ENCODE data around the gene SEMA6A.

DNA sequence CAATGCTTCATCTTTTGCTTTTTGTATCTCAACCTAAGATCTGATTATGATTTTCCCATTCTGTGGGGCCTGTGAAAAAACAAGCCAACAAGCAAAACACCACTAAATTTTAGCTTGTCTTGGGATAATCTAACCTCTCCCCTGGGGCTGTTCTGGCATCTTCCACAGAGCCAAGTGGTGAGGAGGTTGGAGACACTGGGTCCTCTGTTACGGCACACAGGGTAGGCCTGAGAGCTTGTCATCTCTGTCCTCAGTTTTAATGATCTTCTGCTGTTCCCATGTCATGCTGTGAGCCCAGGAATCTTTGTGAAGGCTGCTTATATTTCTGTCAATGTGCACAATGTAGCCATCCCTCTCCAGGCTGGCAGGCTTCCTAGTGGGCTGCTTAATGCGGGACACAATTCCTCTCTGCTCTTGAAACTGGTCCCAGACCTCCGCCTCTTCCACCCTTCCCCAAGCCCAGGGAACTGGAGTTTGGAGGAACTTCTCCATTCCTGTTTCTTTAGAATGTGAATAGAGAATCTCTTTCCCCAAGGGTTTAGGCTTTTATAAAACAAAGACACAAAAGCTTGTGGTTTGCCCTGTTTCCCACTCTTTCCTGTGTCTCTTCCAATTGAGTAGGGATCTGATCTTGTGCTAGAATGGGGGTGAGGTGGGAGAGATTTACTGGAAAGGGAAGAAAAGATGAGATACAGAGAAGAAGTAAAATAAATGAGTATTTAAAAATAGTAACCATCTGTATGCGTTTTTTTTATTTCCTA is 30.9 kb upstream of the SEMA6A start:
- no peak for TF ChIP-seq JUN (IDR thresholded peaks at IDR 0.05)
- no peak for TF ChIP-seq BHLHE40 (IDR thresholded peaks at IDR 0.05; ENCODE audit: low read depth, low read length)
- TF ChIP-seq, protein P1, sequence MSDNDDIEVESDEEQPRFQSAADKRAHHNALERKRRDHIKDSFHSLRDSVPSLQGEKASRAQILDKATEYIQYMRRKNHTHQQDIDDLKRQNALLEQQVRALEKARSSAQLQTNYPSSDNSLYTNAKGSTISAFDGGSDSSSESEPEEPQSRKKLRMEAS (IDR thresholded peaks at IDR 0.05) = no peak
- no peak for TF ChIP-seq RAD21 (conservative IDR thresholded peaks at IDR 0.05 in 1 of 2, IDR thresholded peaks at IDR 0.05 in 1 of 2)
- TF ChIP-seq, protein P2, sequence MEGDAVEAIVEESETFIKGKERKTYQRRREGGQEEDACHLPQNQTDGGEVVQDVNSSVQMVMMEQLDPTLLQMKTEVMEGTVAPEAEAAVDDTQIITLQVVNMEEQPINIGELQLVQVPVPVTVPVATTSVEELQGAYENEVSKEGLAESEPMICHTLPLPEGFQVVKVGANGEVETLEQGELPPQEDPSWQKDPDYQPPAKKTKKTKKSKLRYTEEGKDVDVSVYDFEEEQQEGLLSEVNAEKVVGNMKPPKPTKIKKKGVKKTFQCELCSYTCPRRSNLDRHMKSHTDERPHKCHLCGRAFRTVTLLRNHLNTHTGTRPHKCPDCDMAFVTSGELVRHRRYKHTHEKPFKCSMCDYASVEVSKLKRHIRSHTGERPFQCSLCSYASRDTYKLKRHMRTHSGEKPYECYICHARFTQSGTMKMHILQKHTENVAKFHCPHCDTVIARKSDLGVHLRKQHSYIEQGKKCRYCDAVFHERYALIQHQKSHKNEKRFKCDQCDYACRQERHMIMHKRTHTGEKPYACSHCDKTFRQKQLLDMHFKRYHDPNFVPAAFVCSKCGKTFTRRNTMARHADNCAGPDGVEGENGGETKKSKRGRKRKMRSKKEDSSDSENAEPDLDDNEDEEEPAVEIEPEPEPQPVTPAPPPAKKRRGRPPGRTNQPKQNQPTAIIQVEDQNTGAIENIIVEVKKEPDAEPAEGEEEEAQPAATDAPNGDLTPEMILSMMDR (IDR thresholded peaks at IDR 0.05) = no peak
- no peak for TF ChIP-seq CEBPB (IDR thresholded peaks at IDR 0.05)
- no peak for TF ChIP-seq POLR2A (IDR thresholded peaks at IDR 0.05; ENCODE audit: low read length)
- TF ChIP-seq KDM5A (IDR thresholded peaks at IDR 0.05) = no peak

Measured in A549 (cell line).